Astrocyte (in vitro differentiated cells and primary cell): ENCODE data around the gene ADAMTSL2. TPM values are rescaled to one million over a fixed set of nuclear protein-coding genes. Genes with fewer than 3 reads are reported as not detected.

Experiments used
- DNase-seq: peaks from one replicate; pipeline ENCODE4 v3.0.0-alpha.2; 2010; ENCODE audit warnings: low read depth
- FAIRE-seq: peaks from 2 replicates; lab custom pipeline; 2011; peaks lifted over from hg19 to GRCh38; lab: Jason Lieb, UNC
- H2AFZ ChIP-seq: 2 replicates; pipeline ENCODE4 v1.6.0; 2012; ENCODE audit warnings: low read depth, low read length, inconsistent platforms
- H3K27ac ChIP-seq: 2 replicates; pipeline ENCODE4 v1.5.1; 2011; ENCODE audit warnings: low read depth, low read length, inconsistent platforms
- H3K27me3 ChIP-seq: 2 replicates; pipeline ENCODE4 v1.6.0; 2011; ENCODE audit warnings: low read length, inconsistent platforms; ENCODE audit not compliant: insufficient read depth
- H3K36me3 ChIP-seq: 2 replicates; pipeline ENCODE4 v1.5.1; 2011; ENCODE audit warnings: low read length, inconsistent platforms; ENCODE audit not compliant: insufficient read depth
- H3K4me1 ChIP-seq: 2 replicates; pipeline ENCODE4 v1.5.1; 2011; ENCODE audit warnings: low read length, inconsistent platforms; ENCODE audit not compliant: insufficient read depth
- H3K4me2 ChIP-seq: 2 replicates; pipeline ENCODE4 v1.6.0; 2012; ENCODE audit warnings: low read length, inconsistent platforms
- H3K4me3 ChIP-seq: 2 replicates; pipeline ENCODE4 v1.5.1; 2011; ENCODE audit warnings: low read depth, mild to moderate bottlenecking, low read length, inconsistent platforms; ENCODE audit not compliant: insufficient read depth
- H3K79me2 ChIP-seq: 2 replicates; pipeline ENCODE4 v1.6.0; 2012; ENCODE audit warnings: mild to moderate bottlenecking, low read length, inconsistent platforms; ENCODE audit not compliant: insufficient read depth
- H3K9ac ChIP-seq: 2 replicates; pipeline ENCODE4 v1.6.0; 2012; ENCODE audit warnings: mild to moderate bottlenecking, low read length, inconsistent platforms
- H3K9me3 ChIP-seq: 2 replicates; pipeline ENCODE4 v1.5.1; 2012; ENCODE audit warnings: low read depth, mild to moderate bottlenecking, low read length, inconsistent platforms; ENCODE audit not compliant: insufficient read depth
- H4K20me1 ChIP-seq: 2 replicates; pipeline ENCODE4 v1.6.0; 2012; ENCODE audit warnings: low read length, inconsistent platforms; ENCODE audit not compliant: insufficient read depth
- H3K27ac Mint-ChIP-seq: one replicate; pipeline ENCODE4 v1.8.0; 2021; ENCODE audit warnings: mild to moderate bottlenecking, mixed read lengths; ENCODE audit not compliant: unreplicated experiment
- H3K27me3 Mint-ChIP-seq: one replicate; pipeline ENCODE4 v1.8.0; 2021; ENCODE audit warnings: low read depth, mixed read lengths; ENCODE audit not compliant: unreplicated experiment
- H3K36me3 Mint-ChIP-seq: one replicate; pipeline ENCODE4 v1.8.0; 2021; ENCODE audit warnings: low read depth, mixed read lengths; ENCODE audit not compliant: unreplicated experiment
- H3K4me1 Mint-ChIP-seq: one replicate; pipeline ENCODE4 v1.8.0; 2021; ENCODE audit warnings: low read depth, mixed read lengths; ENCODE audit not compliant: unreplicated experiment
- H3K4me3 Mint-ChIP-seq: one replicate; pipeline ENCODE4 v1.8.0; 2021; ENCODE audit warnings: mild to moderate bottlenecking, moderate library complexity, mixed read lengths; ENCODE audit not compliant: unreplicated experiment
- H3K9me3 Mint-ChIP-seq: one replicate; pipeline ENCODE4 v1.8.0; 2021; ENCODE audit warnings: mild to moderate bottlenecking, mixed read lengths; ENCODE audit not compliant: unreplicated experiment
- EZH2 ChIP-seq: IDR thresholded peaks from 2 replicates; pipeline ENCODE4 v1.6.1; 2012; ENCODE audit warnings: mild to moderate bottlenecking, low read length, inconsistent platforms; ENCODE audit not compliant: insufficient read depth
- total RNA-seq: library from RNA; stranded (reverse); gene quantifications from 2 replicates; pipeline ENCODE4 v1.2.1, GENCODE V29; 2021
- TF ChIP-seq, protein P1 (sequence below): IDR thresholded peaks from 2 replicates; pipeline ENCODE4 v1.5.1; 2011; ENCODE audit warnings: low read depth, mild to moderate bottlenecking, inconsistent platforms, low read length, moderate library complexity; ENCODE audit not compliant: insufficient read depth

ADAMTSL2 gene
- total RNA-seq, 1 donor from 2014 or later, result 0.52 TPM

DNA sequence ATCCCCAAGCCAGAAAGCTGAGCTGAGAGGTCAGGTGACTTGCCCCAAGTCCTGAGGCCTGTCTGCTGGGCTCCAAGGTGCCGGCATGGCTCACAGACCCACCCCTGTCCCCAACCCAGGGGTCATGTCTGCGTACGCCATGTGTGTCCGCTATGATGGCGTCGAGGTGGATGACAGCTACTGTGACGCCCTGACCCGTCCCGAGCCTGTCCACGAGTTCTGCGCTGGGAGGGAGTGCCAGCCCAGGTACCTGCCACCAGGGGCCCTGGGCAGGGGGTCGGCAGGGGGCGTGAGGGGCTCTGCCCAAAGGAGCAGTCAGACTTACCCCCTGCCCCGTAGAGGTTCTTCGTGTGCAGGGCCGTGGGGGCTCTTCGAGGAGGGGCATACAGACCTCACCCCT lies 32.3 kb downstream of the ADAMTSL2 start:
- Histone ChIP-seq H3K27me3 (peaks cover 11% of the 10 kb centered on the region), H3K9me3 (no peaks in the 10 kb centered on the region), H3K4me1 (peaks cover 4% of the 10 kb centered on the region), H3K79me2 (no peaks in the 10 kb centered on the region), H4K20me1 (no peaks in the 10 kb centered on the region), H2AFZ (no peak overlapping the region), H3K27ac (no peak overlapping the region), H3K4me3 (no peak overlapping the region), H3K36me3 (no peaks in the 10 kb centered on the region), H3K9ac (no peak overlapping the region), H3K4me2 (no peak overlapping the region)
- DNase-seq, result no peak
- TF ChIP-seq EZH2, result no peak
- TF ChIP-seq, protein P1, sequence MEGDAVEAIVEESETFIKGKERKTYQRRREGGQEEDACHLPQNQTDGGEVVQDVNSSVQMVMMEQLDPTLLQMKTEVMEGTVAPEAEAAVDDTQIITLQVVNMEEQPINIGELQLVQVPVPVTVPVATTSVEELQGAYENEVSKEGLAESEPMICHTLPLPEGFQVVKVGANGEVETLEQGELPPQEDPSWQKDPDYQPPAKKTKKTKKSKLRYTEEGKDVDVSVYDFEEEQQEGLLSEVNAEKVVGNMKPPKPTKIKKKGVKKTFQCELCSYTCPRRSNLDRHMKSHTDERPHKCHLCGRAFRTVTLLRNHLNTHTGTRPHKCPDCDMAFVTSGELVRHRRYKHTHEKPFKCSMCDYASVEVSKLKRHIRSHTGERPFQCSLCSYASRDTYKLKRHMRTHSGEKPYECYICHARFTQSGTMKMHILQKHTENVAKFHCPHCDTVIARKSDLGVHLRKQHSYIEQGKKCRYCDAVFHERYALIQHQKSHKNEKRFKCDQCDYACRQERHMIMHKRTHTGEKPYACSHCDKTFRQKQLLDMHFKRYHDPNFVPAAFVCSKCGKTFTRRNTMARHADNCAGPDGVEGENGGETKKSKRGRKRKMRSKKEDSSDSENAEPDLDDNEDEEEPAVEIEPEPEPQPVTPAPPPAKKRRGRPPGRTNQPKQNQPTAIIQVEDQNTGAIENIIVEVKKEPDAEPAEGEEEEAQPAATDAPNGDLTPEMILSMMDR, result no peak
- H3K27ac Mint-ChIP-seq, result no peak overlapping the region
- peaks cover 6% of the 10 kb centered on the region for H3K4me1 Mint-ChIP-seq
- no peaks in the 10 kb centered on the region for H3K36me3 Mint-ChIP-seq
- no peak overlapping the region for H3K4me3 Mint-ChIP-seq
- H3K9me3 Mint-ChIP-seq, result no peaks in the 10 kb centered on the region
- peaks cover 37% of the 10 kb centered on the region for H3K27me3 Mint-ChIP-seq
- FAIRE-seq, result no peak

DNA sequence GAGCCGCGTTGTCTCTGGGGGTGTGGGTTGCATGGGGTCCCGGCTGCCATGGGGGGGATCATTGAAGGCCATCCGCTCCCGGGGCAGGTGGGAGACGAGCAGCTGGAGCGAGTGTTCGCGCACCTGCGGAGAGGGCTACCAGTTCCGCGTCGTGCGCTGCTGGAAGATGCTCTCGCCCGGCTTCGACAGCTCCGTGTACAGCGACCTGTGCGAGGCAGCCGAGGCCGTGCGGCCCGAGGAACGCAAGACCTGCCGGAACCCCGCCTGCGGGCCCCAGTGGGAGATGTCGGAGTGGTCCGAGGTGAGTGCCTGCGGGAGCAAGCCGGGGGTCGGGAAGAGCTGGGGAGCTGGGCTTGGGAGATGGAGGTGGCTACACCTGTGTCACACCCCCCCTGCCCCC lies 33.7 kb downstream of the ADAMTSL2 start:
- H3K27ac ChIP-seq, result no peak overlapping the region

DNA sequence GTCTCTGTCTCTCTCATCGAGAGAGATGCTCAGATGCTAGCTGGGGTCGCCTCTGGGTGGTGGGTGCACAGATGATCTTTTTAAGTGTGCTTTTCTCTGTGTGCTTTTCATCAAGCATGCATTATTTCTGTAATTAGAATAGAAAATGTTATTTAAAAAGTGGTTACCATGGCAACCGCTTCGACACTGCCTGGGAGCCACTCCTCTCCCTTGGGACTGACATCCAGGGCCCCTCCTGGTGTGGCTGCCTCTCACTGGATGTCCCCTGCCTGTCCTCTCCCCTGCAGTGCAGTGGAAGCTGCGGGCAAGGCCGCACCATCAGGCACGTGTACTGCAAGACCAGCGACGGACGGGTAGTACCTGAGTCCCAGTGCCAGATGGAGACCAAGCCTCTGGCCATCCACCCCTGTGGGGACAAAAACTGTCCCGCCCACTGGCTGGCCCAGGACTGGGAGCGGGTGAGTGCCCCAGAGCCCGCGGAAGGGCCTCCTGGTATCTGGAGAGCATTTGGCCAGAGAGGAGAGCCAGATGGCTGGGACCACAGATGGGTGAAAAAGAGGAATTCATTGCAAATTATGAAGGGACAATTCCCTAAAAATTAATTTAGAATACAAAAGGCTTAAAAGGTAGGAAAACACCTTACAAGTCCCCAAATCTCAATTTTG lies 34.7 kb downstream of the ADAMTSL2 start:
- Mint-ChIP-seq H3K36me3 (no peaks in the 10 kb centered on the region), H3K27me3 (peaks cover 43% of the 10 kb centered on the region), H3K27ac (no peak overlapping the region), H3K4me3 (no peak overlapping the region), H3K4me1 (no peaks in the 10 kb centered on the region), H3K9me3 (no peaks in the 10 kb centered on the region)
- Histone ChIP-seq H4K20me1 (no peaks in the 10 kb centered on the region), H3K27me3 (peaks cover 10% of the 10 kb centered on the region), H3K27ac (no peak overlapping the region), H3K4me2 (no peak overlapping the region), H3K9me3 (no peaks in the 10 kb centered on the region), H3K36me3 (no peaks in the 10 kb centered on the region), H3K79me2 (no peaks in the 10 kb centered on the region), H3K4me1 (no peaks in the 10 kb centered on the region), H3K9ac (no peak overlapping the region), H3K4me3 (no peak overlapping the region), H2AFZ (no peak overlapping the region)
- FAIRE-seq (no peak), DNase-seq (no peak)
- TF ChIP-seq, protein P1, result no peak
- TF ChIP-seq EZH2, result no peak

More for the DNA sequence above, 33.7 kb downstream of the ADAMTSL2 start:
- no peaks in the 10 kb centered on the region for H3K36me3 ChIP-seq
- peaks cover 4% of the 10 kb centered on the region for H3K4me1 ChIP-seq
- TF ChIP-seq, protein P1, result no peak
- no peak for TF ChIP-seq EZH2
- H3K4me3 ChIP-seq, result no peak overlapping the region
- Mint-ChIP-seq H3K36me3 (no peaks in the 10 kb centered on the region), H3K4me3 (no peak overlapping the region), H3K9me3 (no peaks in the 10 kb centered on the region), H3K4me1 (peaks cover 4% of the 10 kb centered on the region), H3K27ac (no peak overlapping the region), H3K27me3 (peaks cover 40% of the 10 kb centered on the region)
- H3K4me2 ChIP-seq, result no peak overlapping the region
- FAIRE-seq, result no peak
- H3K79me2 ChIP-seq, result no peaks in the 10 kb centered on the region
- H3K9ac ChIP-seq, result no peak overlapping the region
- no peak for DNase-seq
- H4K20me1 ChIP-seq, result no peaks in the 10 kb centered on the region
- peaks cover 12% of the 10 kb centered on the region for H3K27me3 ChIP-seq
- no peaks in the 10 kb centered on the region for H3K9me3 ChIP-seq
- no peak overlapping the region for H2AFZ ChIP-seq
